ENCODE measurements around the gene NFIC. TPM values are rescaled to one million over a fixed set of nuclear protein-coding genes. Genes with fewer than 3 reads are reported as not detected.
"Not testable (repeated sequence)": the region's sequence is repeated elsewhere in the genome, so short reads cannot be mapped to it uniquely, and the experiment has no call there.

The NFIC gene
- total RNA-seq, 1 donor from 2014 or later, result 32.9 TPM

GRCh38 chr19:3420909-3421619 is 54.7 kb downstream of the NFIC start:
- Mint-ChIP-seq H3K27me3 (ENCODE audit: low read depth) (no peaks in the 10 kb centered on the region), H3K4me1 (no peaks in the 10 kb centered on the region), H3K27ac (no peak overlapping the region), H3K36me3 (no peaks in the 10 kb centered on the region), H3K9me3 (no peaks in the 10 kb centered on the region), H3K4me3 (no peak overlapping the region)
- DNase-seq (ENCODE audit: low spot score in 2 of 2, unreplicated experiment in 2 of 2), result no peak
- no peak for TF ChIP-seq CTCF (IDR thresholded peaks at IDR 0.05; ENCODE audit: unreplicated experiment)

- not testable (repeated sequence) for H3K27me3 Mint-ChIP-seq (ENCODE audit: low read depth); H3K36me3 Mint-ChIP-seq; DNase-seq (ENCODE audit: low spot score in 2 of 2, unreplicated experiment in 2 of 2); H3K4me3 Mint-ChIP-seq; H3K9me3 Mint-ChIP-seq; H3K4me1 Mint-ChIP-seq; H3K27ac Mint-ChIP-seq
Observed at GRCh38 chr19:3421656-3422055, 55.3 kb downstream of the NFIC start.

GRCh38 chr19:3423183-3423829 is 56.9 kb downstream of the NFIC start:
- Mint-ChIP-seq H3K9me3 (no peaks in the 10 kb centered on the region), H3K4me3 (no peak overlapping the region), H3K27me3 (ENCODE audit: low read depth) (peaks cover 4% of the 10 kb centered on the region), H3K36me3 (no peaks in the 10 kb centered on the region), H3K4me1 (peaks cover 2% of the 10 kb centered on the region), H3K27ac (no peak overlapping the region)
- TF ChIP-seq CTCF (IDR thresholded peaks at IDR 0.05; ENCODE audit: unreplicated experiment), result no peak
- no peak for DNase-seq (ENCODE audit: low spot score in 2 of 2, unreplicated experiment in 2 of 2)

- H3K4me1 Mint-ChIP-seq, result peaks cover 2% of the 10 kb centered on the region
- peaks cover 4% of the 10 kb centered on the region for H3K27me3 Mint-ChIP-seq (ENCODE audit: low read depth)
- H3K27ac Mint-ChIP-seq, result no peak overlapping the region
- no peak for TF ChIP-seq CTCF (IDR thresholded peaks at IDR 0.05; ENCODE audit: unreplicated experiment)
- no peaks in the 10 kb centered on the region for H3K9me3 Mint-ChIP-seq
- H3K4me3 Mint-ChIP-seq, result no peak overlapping the region
- no peaks in the 10 kb centered on the region for H3K36me3 Mint-ChIP-seq
- no peak for DNase-seq (ENCODE audit: low spot score in 2 of 2, unreplicated experiment in 2 of 2)
Observed at GRCh38 chr19:3426433-3426832, 60.0 kb downstream of the NFIC start.

GRCh38 chr19:3430366-3430680 is 63.9 kb downstream of the NFIC start:
- H3K4me1 Mint-ChIP-seq; H3K27me3 Mint-ChIP-seq (ENCODE audit: low read depth); H3K36me3 Mint-ChIP-seq; H3K27ac Mint-ChIP-seq; H3K9me3 Mint-ChIP-seq; H3K4me3 Mint-ChIP-seq; DNase-seq (ENCODE audit: low spot score in 2 of 2, unreplicated experiment in 2 of 2): not testable (repeated sequence)

GRCh38 chr19:3431760-3432397 is 65.5 kb downstream of the NFIC start:
- TF ChIP-seq CTCF (IDR thresholded peaks at IDR 0.05; ENCODE audit: unreplicated experiment), result no peak
- H3K27ac Mint-ChIP-seq, result no peak overlapping the region

More at GRCh38 chr19:3431760-3432397, 65.5 kb downstream of the NFIC start:
- H3K9me3 Mint-ChIP-seq, result no peaks in the 10 kb centered on the region
- H3K27me3 Mint-ChIP-seq (ENCODE audit: low read depth), result no peaks in the 10 kb centered on the region
- H3K4me3 Mint-ChIP-seq, result no peak overlapping the region
- H3K4me1 Mint-ChIP-seq, result peaks cover 6% of the 10 kb centered on the region
- DNase-seq (ENCODE audit: low spot score in 2 of 2, unreplicated experiment in 2 of 2), result no peak
- H3K36me3 Mint-ChIP-seq, result peaks cover 8% of the 10 kb centered on the region

Data from mesothelial cell of epicardium (in vitro differentiated cells).